Breast epithelium (tissue), 4 donors: ENCODE results near the gene IL32. TPM values are rescaled to one million over a fixed set of nuclear protein-coding genes. Genes with fewer than 3 reads are reported as not detected.
"Not testable (repeated sequence)": the region's sequence is repeated elsewhere in the genome, so short reads cannot be mapped to it uniquely, and the experiment has no call there.

Experiments used
- DNase-seq, 2 donors: peaks; one replicate each; pipeline ENCODE4 v3.0.0-alpha.2; 2019; ENCODE audit warnings: low spot score in 2 of 2
- H3K27ac ChIP-seq, 2 donors: fragments of 200-600 bp; sonication (generic) in 1 of 2; one replicate each; pipeline ENCODE4 v1.5.1; 2016 to 2019; ENCODE audit warnings: mild to moderate bottlenecking in 1 of 2
- H3K27me3 ChIP-seq, 2 donors: fragments of 200-600 bp; sonication (generic) in 1 of 2; one replicate each; pipeline versions ENCODE4 v1.5.1 to v1.6.0; 2017 to 2019; ENCODE audit warnings: control low read depth in 1 of 2, mild to moderate bottlenecking in 1 of 2
- H3K36me3 ChIP-seq: fragments of 200-600 bp; one replicate; pipeline ENCODE4 v1.5.1; 2019
- H3K4me1 ChIP-seq, 2 donors: fragments of 200-600 bp; sonication (generic); one replicate each; pipeline ENCODE4 v1.5.1; 2016 to 2019; ENCODE audit warnings: control low read depth in 1 of 2
- H3K4me3 ChIP-seq, 3 donors: fragments of 200-600 bp; sonication (generic); 1 replicate in 2 of 3; 2 replicates in 1 of 3; pipeline ENCODE4 v1.5.1; 2016 to 2019; ENCODE audit warnings: mild to moderate bottlenecking in 3 of 3, moderate library complexity in 2 of 3
- H3K9me3 ChIP-seq, 2 donors: fragments of 200-600 bp; sonication (generic) in 1 of 2; one replicate each; pipeline ENCODE4 v1.5.1; 2016 to 2019; ENCODE audit warnings: control low read depth in 1 of 2
- CTCF ChIP-seq, 3 donors: fragments of 450-650 bp; IDR thresholded peaks; one replicate each; pipeline ENCODE4 v1.5.1; 2016 to 2017; ENCODE audit warnings: antibody characterized with exemption in 3 of 3, mild to moderate bottlenecking in 3 of 3, moderate library complexity in 3 of 3
- POLR2A ChIP-seq: fragments of 450-650 bp; IDR thresholded peaks from one replicate; pipeline ENCODE4 v1.6.1; 2016; ENCODE audit warnings: antibody characterized with exemption, mild to moderate bottlenecking, moderate library complexity
- POLR2AphosphoS5 ChIP-seq, 3 donors: sonication (generic); formaldehyde crosslinking; IDR thresholded peaks; one replicate each; pipeline ENCODE4 v1.6.1; 2017; ENCODE audit warnings: antibody characterized with exemption in 3 of 3
- intact Hi-C: fragments of 100-400 bp; cut with DNase I; formaldehyde crosslinking; loops from one replicate; pipeline ENCODE4 v1.15.1; 2023; ENCODE audit warnings: low total_unique reads
- total RNA-seq, 3 donors: library from RNA; depleted of rRNA; stranded (reverse); fragments of >200 nt; gene quantifications; one replicate each; pipeline ENCODE4 v1.1.0, GENCODE V29; 2016

IL32 gene
- total RNA-seq, 3 donors from 2014 or later, result 9.1 to 17.0 (median 12.0) TPM

- no peaks in the 10 kb centered on the region for H3K9me3 ChIP-seq
- no peak overlapping the region for H3K4me3 ChIP-seq
- no peak overlapping the region for H3K27ac ChIP-seq
- H3K27me3 ChIP-seq, result peaks cover 0 to 11% of the 10 kb centered on the region in 2 donors
- intact Hi-C loops, result loop anchor here (10.0 kb wide), 1 partner anchor 113 kb away; no protein-coding TSS in a partner anchor
- no peak for TF ChIP-seq CTCF (IDR thresholded peaks at IDR 0.05)
- TF ChIP-seq POLR2AphosphoS5 (IDR thresholded peaks at IDR 0.05), result no peak
- no peak for TF ChIP-seq POLR2A
- DNase-seq, result no peak
- no peaks in the 10 kb centered on the region for H3K4me1 ChIP-seq
- H3K36me3 ChIP-seq, result no peaks in the 10 kb centered on the region
These were observed 13.9 kb upstream of the IL32 start for GRCh38 chr16:3051494-3051893.

GRCh38 chr16:3052571-3053329 lies 12.7 kb upstream of the IL32 start:
- not testable (repeated sequence) for H3K4me1 ChIP-seq, H3K27me3 ChIP-seq, H3K4me3 ChIP-seq, DNase-seq, H3K27ac ChIP-seq, H3K9me3 ChIP-seq, H3K36me3 ChIP-seq
- intact Hi-C loops, result loop anchor here (10.0 kb wide), 1 partner anchor 112 kb away; no protein-coding TSS in a partner anchor

GRCh38 chr16:3053330-3053710 lies 12.1 kb upstream of the IL32 start:
- not testable (repeated sequence) for H3K36me3 ChIP-seq, DNase-seq, H3K9me3 ChIP-seq, H3K4me3 ChIP-seq, H3K27me3 ChIP-seq, H3K27ac ChIP-seq, H3K4me1 ChIP-seq
- intact Hi-C loops, result loop anchor here (10.0 kb wide), 1 partner anchor 111 kb away; no protein-coding TSS in a partner anchor

- H3K4me1 ChIP-seq, result no peaks in the 10 kb centered on the region
- intact Hi-C loops, result loop anchor here (10.0 kb wide), 1 partner anchor 110 kb away; no protein-coding TSS in a partner anchor
- no peaks in the 10 kb centered on the region for H3K9me3 ChIP-seq
- no peak overlapping the region for H3K27ac ChIP-seq
- H3K4me3 ChIP-seq, result no peak overlapping the region
- TF ChIP-seq POLR2A, result no peak
- TF ChIP-seq POLR2AphosphoS5 (IDR thresholded peaks at IDR 0.05), result no peak
- TF ChIP-seq CTCF (IDR thresholded peaks at IDR 0.05), result no peak
- no peak for DNase-seq
- H3K36me3 ChIP-seq, result no peaks in the 10 kb centered on the region
- H3K27me3 ChIP-seq, result no peaks in the 10 kb centered on the region
These were observed 10.3 kb upstream of the IL32 start for GRCh38 chr16:3054965-3055733.

GRCh38 chr16:3055734-3056115 lies 9.7 kb upstream of the IL32 start:
- H3K4me1 ChIP-seq, H3K36me3 ChIP-seq, H3K27me3 ChIP-seq, H3K4me3 ChIP-seq, H3K27ac ChIP-seq, DNase-seq, H3K9me3 ChIP-seq: not testable (repeated sequence)
- intact Hi-C loops, result loop anchor here (10.0 kb wide), 1 partner anchor 109 kb away; no protein-coding TSS in a partner anchor

- intact Hi-C loops, result loop anchor here (10.0 kb wide), 1 partner anchor 108 kb away; no protein-coding TSS in a partner anchor
- no peak for DNase-seq
- Histone ChIP-seq H3K27me3 (no peaks in the 10 kb centered on the region), H3K27ac (no peak overlapping the region), H3K36me3 (no peaks in the 10 kb centered on the region), H3K4me3 (no peak overlapping the region), H3K9me3 (no peaks in the 10 kb centered on the region), H3K4me1 (no peaks in the 10 kb centered on the region)
- no peak for TF ChIP-seq POLR2AphosphoS5 (IDR thresholded peaks at IDR 0.05)
- no peak for TF ChIP-seq CTCF (IDR thresholded peaks at IDR 0.05)
- TF ChIP-seq POLR2A, result no peak
These were observed 8.9 kb upstream of the IL32 start for GRCh38 chr16:3056336-3057180.
